DND-41 (cell line): Measurements from ENCODE around the gene LST1.

Experiments
- EZH2 ChIP-seq: IDR thresholded peaks from 3 replicates; pipeline ENCODE4 v1.6.1; 2012; ENCODE audit warnings: borderline replicate concordance, low read depth, mild to moderate bottlenecking, moderate library complexity, low read length, inconsistent platforms; ENCODE audit not compliant: severe bottlenecking
- TF ChIP-seq, protein P1 (sequence below): IDR thresholded peaks from 2 replicates; pipeline ENCODE4 v1.5.1; 2012; ENCODE audit warnings: borderline replicate concordance, low read length, moderate library complexity, mild to moderate bottlenecking; ENCODE audit not compliant: poor library complexity, severe bottlenecking; ENCODE audit errors: extremely low read depth

DNA sequence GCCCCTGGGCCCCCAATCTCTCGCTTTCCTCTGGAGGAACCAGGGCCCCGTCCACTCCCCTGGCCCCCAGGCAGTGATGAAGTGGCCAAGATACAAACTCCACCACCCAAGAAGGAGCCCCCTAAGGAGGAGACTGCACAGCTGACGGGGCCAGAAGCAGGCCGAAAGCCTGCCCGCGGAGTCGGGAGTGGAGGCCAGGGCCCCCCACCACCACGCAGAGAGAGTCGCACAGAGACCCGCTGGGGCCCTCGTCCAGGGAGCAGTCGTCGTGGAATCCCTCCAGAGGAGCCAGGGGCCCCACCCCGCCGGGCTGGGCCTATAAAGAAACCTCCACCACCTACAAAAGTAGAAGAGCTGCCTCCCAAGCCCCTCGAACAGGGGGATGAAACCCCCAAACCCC, 45.1 kb downstream of the LST1 start:
- TF ChIP-seq, protein P1, sequence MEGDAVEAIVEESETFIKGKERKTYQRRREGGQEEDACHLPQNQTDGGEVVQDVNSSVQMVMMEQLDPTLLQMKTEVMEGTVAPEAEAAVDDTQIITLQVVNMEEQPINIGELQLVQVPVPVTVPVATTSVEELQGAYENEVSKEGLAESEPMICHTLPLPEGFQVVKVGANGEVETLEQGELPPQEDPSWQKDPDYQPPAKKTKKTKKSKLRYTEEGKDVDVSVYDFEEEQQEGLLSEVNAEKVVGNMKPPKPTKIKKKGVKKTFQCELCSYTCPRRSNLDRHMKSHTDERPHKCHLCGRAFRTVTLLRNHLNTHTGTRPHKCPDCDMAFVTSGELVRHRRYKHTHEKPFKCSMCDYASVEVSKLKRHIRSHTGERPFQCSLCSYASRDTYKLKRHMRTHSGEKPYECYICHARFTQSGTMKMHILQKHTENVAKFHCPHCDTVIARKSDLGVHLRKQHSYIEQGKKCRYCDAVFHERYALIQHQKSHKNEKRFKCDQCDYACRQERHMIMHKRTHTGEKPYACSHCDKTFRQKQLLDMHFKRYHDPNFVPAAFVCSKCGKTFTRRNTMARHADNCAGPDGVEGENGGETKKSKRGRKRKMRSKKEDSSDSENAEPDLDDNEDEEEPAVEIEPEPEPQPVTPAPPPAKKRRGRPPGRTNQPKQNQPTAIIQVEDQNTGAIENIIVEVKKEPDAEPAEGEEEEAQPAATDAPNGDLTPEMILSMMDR: no peak
- no peak for TF ChIP-seq EZH2
